CD4-positive, alpha-beta T cell treated with Interleukin-21 for 1 hour (primary cell): ENCODE data around the gene NFX1.
A peak's percentile ranks its signal among the peaks of the same experiment; 100 is the strongest.

Experiments
- DNase-seq: peaks from one replicate; pipeline ENCODE4 v3.0.0-alpha.2; 2020

The NFX1 gene

GRCh38 chr9:33267151-33267767 lies 23.1 kb upstream of the NFX1 start:
- no peak for DNase-seq

- no peak for DNase-seq
These were observed 20.2 kb upstream of the NFX1 start for GRCh38 chr9:33270146-33270545.

GRCh38 chr9:33272061-33272460 lies 18.3 kb upstream of the NFX1 start:
- DNase-seq: no peak

GRCh38 chr9:33273266-33273971 lies 16.9 kb upstream of the NFX1 start:
- no peak for DNase-seq

- DNase-seq: no peak
These were observed 16.4 kb upstream of the NFX1 start for GRCh38 chr9:33273972-33274328.

GRCh38 chr9:33277484-33277883 lies 12.8 kb upstream of the NFX1 start:
- no peak for DNase-seq

- DNase-seq: no peak
These were observed 4.8 kb upstream of the NFX1 start for GRCh38 chr9:33285502-33285901.

- DNase-seq: peak; percentile 81
These were observed 3.2 kb upstream of the NFX1 start for GRCh38 chr9:33287087-33287490.

GRCh38 chr9:33288235-33288634 lies 2.1 kb upstream of the NFX1 start:
- DNase-seq: no peak

GRCh38 chr9:33288828-33289483 lies 1.4 kb upstream of the NFX1 start:
- DNase-seq: no peak

- DNase-seq: peak; percentile 40
These were observed 820 bp upstream of the NFX1 start for GRCh38 chr9:33289496-33289895.

- no peak for DNase-seq
These were observed 425 bp upstream of the NFX1 start for GRCh38 chr9:33289936-33290246.

- no peak for DNase-seq
These were observed 698 bp downstream of the NFX1 start for GRCh38 chr9:33291031-33291397.

GRCh38 chr9:33291901-33292300 lies 1.6 kb downstream of the NFX1 start:
- no peak for DNase-seq

GRCh38 chr9:33293782-33294181 lies 3.5 kb downstream of the NFX1 start:
- DNase-seq: no peak

- DNase-seq: no peak
These were observed 4.5 kb downstream of the NFX1 start for GRCh38 chr9:33294670-33295432.

GRCh38 chr9:33295571-33295970 lies 5.3 kb downstream of the NFX1 start:
- no peak for DNase-seq

GRCh38 chr9:33297432-33297831 lies 7.1 kb downstream of the NFX1 start:
- DNase-seq: peak; percentile 23

- no peak for DNase-seq
These were observed 10.2 kb downstream of the NFX1 start for GRCh38 chr9:33300546-33300945.

- DNase-seq: no peak
These were observed 14.0 kb downstream of the NFX1 start for GRCh38 chr9:33304362-33304761.

- no peak for DNase-seq
These were observed 15.7 kb downstream of the NFX1 start for GRCh38 chr9:33306037-33306436.

GRCh38 chr9:33307067-33307466 lies 16.8 kb downstream of the NFX1 start:
- no peak for DNase-seq

- no peak for DNase-seq
These were observed 19.6 kb downstream of the NFX1 start for GRCh38 chr9:33309903-33310302.

- no peak for DNase-seq
These were observed 20.4 kb downstream of the NFX1 start for GRCh38 chr9:33310748-33311147.
